GM12801 (cell line): Measurements from ENCODE around the gene THADA.

ENCODE experiments used
- CTCF ChIP-seq: IDR thresholded peaks from one replicate; pipeline ENCODE4 v1.5.1; 2011; ENCODE audit warnings: control low read depth; ENCODE audit not compliant: insufficient read length; ENCODE audit errors: extremely low read depth

Gene THADA

GRCh38 chr2:43402452-43402937 is 193.3 kb downstream of the THADA start:
- no peak for TF ChIP-seq CTCF

- no peak for TF ChIP-seq CTCF
Observed at GRCh38 chr2:43402002-43402401, 193.8 kb downstream of the THADA start.

GRCh38 chr2:43400508-43400907 is 195.3 kb downstream of the THADA start:
- TF ChIP-seq CTCF = no peak

GRCh38 chr2:43399515-43400264 is 196.1 kb downstream of the THADA start:
- TF ChIP-seq CTCF = no peak

- TF ChIP-seq CTCF = no peak
Observed at GRCh38 chr2:43399098-43399497, 196.7 kb downstream of the THADA start.

GRCh38 chr2:43397821-43398220 is 198.0 kb downstream of the THADA start:
- no peak for TF ChIP-seq CTCF

GRCh38 chr2:43397411-43397810 is 198.4 kb downstream of the THADA start:
- no peak for TF ChIP-seq CTCF
